CD4-positive, alpha-beta T cell (primary cell): ENCODE data around the gene RBP3. TPM values are rescaled to one million over a fixed set of nuclear protein-coding genes. Genes with fewer than 3 reads are reported as not detected.

Experiments
- ATAC-seq: fragments of 200-7000 bp; cut with Tn5 transposase; one replicate; pipeline ENCODE4 v1.10.0; 2022; ENCODE audit warnings: mild to moderate bottlenecking; ENCODE audit not compliant: poor library complexity
- CTCF ChIA-PET: fragments of 350-600 bp; sonication (Branson Sonifier 250); formaldehyde crosslinking; loops from one replicate; lab custom pipeline; 2021; ENCODE audit warnings: antibody characterized with exemption, inconsistent platforms; lab: Charles Lee
- POLR2A ChIA-PET: fragments of 350-600 bp; sonication (Branson Sonifier 250); formaldehyde crosslinking; loops from one replicate; lab custom pipeline; 2021; ENCODE audit warnings: antibody characterized with exemption, inconsistent platforms; lab: Charles Lee
- DNase-seq, 14 experiments: peaks; one replicate each; pipeline ENCODE4 v3.0.0-alpha.2; 2013 to 2020; ENCODE audit warnings: mixed read lengths in 2 of 14
- H3K27ac ChIP-seq, 2 donors: one replicate each; pipeline versions ENCODE4 v1.5.1 to v1.7.0; 2013; ENCODE audit warnings: low read length in 2 of 2, low read depth in 1 of 2, mild to moderate bottlenecking in 1 of 2
- H3K27me3 ChIP-seq, 2 experiments: 1 replicate in 1 of 2; 2 replicates in 1 of 2; pipeline versions ENCODE4 v1.6.1 to v1.7.0; 2013; ENCODE audit warnings: low read length in 2 of 2, control low read depth in 1 of 2, mild to moderate bottlenecking in 1 of 2, moderate library complexity in 1 of 2; ENCODE audit not compliant: insufficient read depth in 2 of 2, control insufficient read depth in 1 of 2
- H3K36me3 ChIP-seq: one replicate; pipeline ENCODE4 v1.6.1; 2013; ENCODE audit warnings: low read length, control low read depth; ENCODE audit not compliant: insufficient read depth
- H3K4me1 ChIP-seq: one replicate; pipeline ENCODE4 v1.6.1; 2013; ENCODE audit warnings: low read length, control low read depth; ENCODE audit not compliant: insufficient read depth
- H3K4me3 ChIP-seq: one replicate; pipeline ENCODE4 v1.5.1; 2013; ENCODE audit warnings: mild to moderate bottlenecking, low read length, moderate library complexity
- H3K9me3 ChIP-seq, 2 experiments: 1 replicate in 1 of 2; 2 replicates in 1 of 2; pipeline versions ENCODE4 v1.6.1 to v1.7.0; 2013; ENCODE audit warnings: low read length in 2 of 2, mild to moderate bottlenecking in 2 of 2, control low read depth in 1 of 2, moderate library complexity in 1 of 2; ENCODE audit not compliant: control insufficient read depth in 1 of 2, insufficient read depth in 1 of 2
- H3K27ac Mint-ChIP-seq: one replicate; pipeline ENCODE4 v1.8.0; 2020; ENCODE audit warnings: mixed read lengths
- H3K27me3 Mint-ChIP-seq: one replicate; pipeline ENCODE4 v1.8.0; 2021; ENCODE audit warnings: mixed read lengths
- H3K36me3 Mint-ChIP-seq: one replicate; pipeline ENCODE4 v1.8.0; 2021; ENCODE audit warnings: low read depth, mixed read lengths
- H3K4me1 Mint-ChIP-seq: one replicate; pipeline ENCODE4 v1.8.0; 2021; ENCODE audit warnings: low read depth, mixed read lengths
- H3K4me3 Mint-ChIP-seq: one replicate; pipeline ENCODE4 v1.8.0; 2020; ENCODE audit warnings: mild to moderate bottlenecking, mixed read lengths
- H3K9me3 Mint-ChIP-seq: one replicate; pipeline ENCODE4 v1.8.0; 2020; ENCODE audit warnings: mixed read lengths
- CTCF ChIP-seq: fragments of 200-600 bp; IDR thresholded peaks from one replicate; pipeline ENCODE4 v1.8.0; 2022; ENCODE audit warnings: antibody characterized with exemption, mild to moderate bottlenecking
- intact Hi-C, 2 experiments: fragments of 100-400 bp; cut with DNase I in 1 of 2; cut with micrococcal nuclease in 1 of 2; formaldehyde crosslinking; loops; one replicate each; pipeline versions ENCODE4 v1.15.1 to v1.9.0; 2023 to 2025; cut with DNase I, micrococcal nuclease
- total RNA-seq, 174 experiments: library from RNA in 2 of 174; stranded (reverse) in 2 of 174; gene quantifications; one replicate each; pipeline ENCODE4 v1.2.3 and lab custom pipeline; 2021 to 2026

The RBP3 gene
- total RNA-seq, 2 experiments from 2014 or later, result not detected

GRCh38 chr10:47401874-47402640, 53.9 kb downstream of the RBP3 start:
- H3K4me1 ChIP-seq, result no peaks in the 10 kb centered on the region
- Mint-ChIP-seq H3K36me3 (no peaks in the 10 kb centered on the region), H3K27me3 (peaks cover 22% of the 10 kb centered on the region), H3K9me3 (no peaks in the 10 kb centered on the region), H3K4me3 (no peak overlapping the region), H3K27ac (no peak overlapping the region), H3K4me1 (no peaks in the 10 kb centered on the region)
- no peaks in the 10 kb centered on the region for H3K27me3 ChIP-seq
- H3K4me3 ChIP-seq, result no peak overlapping the region
- H3K9me3 ChIP-seq, result peaks cover 0 to 5% of the 10 kb centered on the region in 2 experiments
- intact Hi-C loops, result no loop called here
- TF ChIP-seq CTCF, result no peak
- DNase-seq (no peak), ATAC-seq (no peak)
- H3K36me3 ChIP-seq, result no peaks in the 10 kb centered on the region
- CTCF ChIA-PET, result no interaction called here
- POLR2A ChIA-PET, result no interaction called here
- H3K27ac ChIP-seq, result no peak overlapping the region

GRCh38 chr10:47402641-47403301, 54.6 kb downstream of the RBP3 start:
- Histone ChIP-seq H3K9me3 (peaks cover 0 to 5% of the 10 kb centered on the region in 2 experiments), H3K4me1 (no peaks in the 10 kb centered on the region), H3K4me3 (no peak overlapping the region), H3K27ac (no peak overlapping the region), H3K36me3 (no peaks in the 10 kb centered on the region), H3K27me3 (no peaks in the 10 kb centered on the region)
- H3K4me1 Mint-ChIP-seq, result no peaks in the 10 kb centered on the region
- H3K27ac Mint-ChIP-seq, result no peak overlapping the region
- peaks cover 21% of the 10 kb centered on the region for H3K27me3 Mint-ChIP-seq
- ChIA-PET CTCF (no interaction called here), POLR2A (no interaction called here)
- intact Hi-C loops, result no loop called here
- no peak for TF ChIP-seq CTCF
- no peak overlapping the region for H3K4me3 Mint-ChIP-seq
- DNase-seq (no peak), ATAC-seq (no peak)
- H3K36me3 Mint-ChIP-seq, result no peaks in the 10 kb centered on the region
- no peaks in the 10 kb centered on the region for H3K9me3 Mint-ChIP-seq

GRCh38 chr10:47403446-47404318, 55.5 kb downstream of the RBP3 start:
- ChIA-PET POLR2A (no interaction called here), CTCF (no interaction called here)
- Histone ChIP-seq H3K9me3 (peaks cover 0 to 5% of the 10 kb centered on the region in 2 experiments), H3K36me3 (no peaks in the 10 kb centered on the region), H3K27me3 (no peaks in the 10 kb centered on the region), H3K27ac (no peak overlapping the region), H3K4me1 (no peaks in the 10 kb centered on the region), H3K4me3 (no peak overlapping the region)
- Mint-ChIP-seq H3K4me1 (no peaks in the 10 kb centered on the region), H3K27ac (no peak overlapping the region), H3K4me3 (no peak overlapping the region), H3K27me3 (peaks cover 12% of the 10 kb centered on the region), H3K9me3 (no peaks in the 10 kb centered on the region), H3K36me3 (no peaks in the 10 kb centered on the region)
- no peak for TF ChIP-seq CTCF
- intact Hi-C loops, result no loop called here
- no peak for ATAC-seq
- no peak for DNase-seq
